Measurements from ENCODE around the gene TPMT.

Gene TPMT

GRCh38 chr6:18148304-18149025, 6.4 kb downstream of the TPMT start:
- TF ChIP-seq CTCF (IDR thresholded peaks at IDR 0.05; ENCODE audit: low read length) = no peak
- no peak for TF ChIP-seq EZH2 (IDR thresholded peaks at IDR 0.05; ENCODE audit: borderline replicate concordance, low read length)
- no peaks in the 10 kb centered on the region for H3K9me2 ChIP-seq (ENCODE audit: low read depth, low read length)
- H3K36me3 ChIP-seq (ENCODE audit: insufficient read depth, low read length) = peaks cover 28% of the 10 kb centered on the region; the same call in 1 of the 2 replicates
- no peak overlapping the region for H3K9ac ChIP-seq (ENCODE audit: low read length)
- H2AFZ ChIP-seq (ENCODE audit: low read length) = no peak overlapping the region
- no peaks in the 10 kb centered on the region for H3K9me3 ChIP-seq (ENCODE audit: low read length)
- H3K4me1 ChIP-seq (ENCODE audit: insufficient read depth, low read length, severe bottlenecking) = peaks cover 9% of the 10 kb centered on the region
- no peak overlapping the region for H3K4me3 ChIP-seq (ENCODE audit: low read depth, low read length, poor library complexity, severe bottlenecking)
- no peaks in the 10 kb centered on the region for H3K79me2 ChIP-seq (ENCODE audit: insufficient read depth, low read length)
- no peaks in the 10 kb centered on the region for H3F3A ChIP-seq (ENCODE audit: insufficient read depth, low read length)
- no peak overlapping the region for H3K27ac ChIP-seq (ENCODE audit: low read depth, low read length, poor library complexity, severe bottlenecking)
- no peak overlapping the region for H3K4me2 ChIP-seq (ENCODE audit: low read length)
- no peaks in the 10 kb centered on the region for H3K27me3 ChIP-seq (ENCODE audit: insufficient read depth, low read length)
- no peaks in the 10 kb centered on the region for H4K20me1 ChIP-seq (ENCODE audit: insufficient read depth, low read length)

DNA sequence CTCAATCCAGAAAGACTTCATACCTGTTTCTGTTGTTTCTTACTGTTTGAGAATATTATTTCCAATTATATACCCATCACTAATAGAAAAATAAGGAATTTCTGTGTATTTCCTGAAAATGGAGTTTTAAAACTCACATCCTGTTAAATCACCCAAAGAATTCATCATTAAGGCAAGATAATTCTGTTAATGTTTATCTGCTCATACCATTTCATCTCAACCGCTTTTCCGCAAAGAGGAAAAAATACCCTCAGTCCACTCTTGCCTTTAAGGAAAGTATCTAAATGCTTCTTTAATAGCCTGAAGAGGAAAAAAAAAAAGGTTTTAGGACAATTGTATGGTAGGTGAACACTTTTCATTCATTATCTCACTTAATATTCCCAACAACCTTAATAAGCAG, 7.3 kb downstream of the TPMT start:
- Histone ChIP-seq H3K4me1 (ENCODE audit: insufficient read depth, low read length, severe bottlenecking) (peaks cover under 1% of the 10 kb centered on the region), H3F3A (ENCODE audit: insufficient read depth, low read length) (no peaks in the 10 kb centered on the region), H3K4me2 (ENCODE audit: low read length) (no peak overlapping the region), H3K27me3 (ENCODE audit: insufficient read depth, low read length) (no peaks in the 10 kb centered on the region), H3K79me2 (ENCODE audit: insufficient read depth, low read length) (no peaks in the 10 kb centered on the region), H3K27ac (ENCODE audit: low read depth, low read length, poor library complexity, severe bottlenecking) (no peak overlapping the region), H3K9ac (ENCODE audit: low read length) (no peak overlapping the region), H3K36me3 (ENCODE audit: insufficient read depth, low read length) (peaks cover 37% of the 10 kb centered on the region), H4K20me1 (ENCODE audit: insufficient read depth, low read length) (no peaks in the 10 kb centered on the region), H2AFZ (ENCODE audit: low read length) (no peak overlapping the region), H3K9me3 (ENCODE audit: low read length) (no peaks in the 10 kb centered on the region), H3K9me2 (ENCODE audit: low read depth, low read length) (no peaks in the 10 kb centered on the region), H3K4me3 (ENCODE audit: low read depth, low read length, poor library complexity, severe bottlenecking) (no peak overlapping the region)
- TF ChIP-seq EZH2 (IDR thresholded peaks at IDR 0.05; ENCODE audit: borderline replicate concordance, low read length) (no peak), CTCF (IDR thresholded peaks at IDR 0.05; ENCODE audit: low read length) (no peak)

- no peak overlapping the region for H3K9ac ChIP-seq (ENCODE audit: low read length)
- H3K4me2 ChIP-seq (ENCODE audit: low read length) = no peak overlapping the region
- peaks cover 42% of the 10 kb centered on the region for H3K36me3 ChIP-seq (ENCODE audit: insufficient read depth, low read length)
- no peaks in the 10 kb centered on the region for H3K4me1 ChIP-seq (ENCODE audit: insufficient read depth, low read length, severe bottlenecking)
- no peaks in the 10 kb centered on the region for H3K27me3 ChIP-seq (ENCODE audit: insufficient read depth, low read length)
- no peak overlapping the region for H2AFZ ChIP-seq (ENCODE audit: low read length)
- H3K9me3 ChIP-seq (ENCODE audit: low read length) = no peaks in the 10 kb centered on the region
- no peaks in the 10 kb centered on the region for H3F3A ChIP-seq (ENCODE audit: insufficient read depth, low read length)
- H3K9me2 ChIP-seq (ENCODE audit: low read depth, low read length) = no peaks in the 10 kb centered on the region
- TF ChIP-seq CTCF (IDR thresholded peaks at IDR 0.05; ENCODE audit: low read length) (no peak), EZH2 (IDR thresholded peaks at IDR 0.05; ENCODE audit: borderline replicate concordance, low read length) (no peak)
- H4K20me1 ChIP-seq (ENCODE audit: insufficient read depth, low read length) = no peaks in the 10 kb centered on the region
- no peak overlapping the region for H3K4me3 ChIP-seq (ENCODE audit: low read depth, low read length, poor library complexity, severe bottlenecking)
- no peaks in the 10 kb centered on the region for H3K79me2 ChIP-seq (ENCODE audit: insufficient read depth, low read length)
- no peak overlapping the region for H3K27ac ChIP-seq (ENCODE audit: low read depth, low read length, poor library complexity, severe bottlenecking)
Measured at GRCh38 chr6:18147160-18147559, 7.7 kb downstream of the TPMT start.
